H9 (cell line): Measurements from ENCODE around the gene TTC27. TPM values are rescaled to one million over a fixed set of nuclear protein-coding genes. Genes with fewer than 3 reads are reported as not detected.

Experiments
- DNase-seq: peaks from one replicate; pipeline ENCODE4 v3.0.0-alpha.2; 2017
- H2AFZ ChIP-seq: one replicate; pipeline ENCODE4 v1.6.1; 2013; ENCODE audit warnings: mild to moderate bottlenecking, low read length, control low read depth, moderate library complexity
- H2AK5ac ChIP-seq: 2 replicates; pipeline ENCODE4 v1.6.1; 2013; ENCODE audit warnings: low read length, control low read depth, mixed read lengths; ENCODE audit not compliant: insufficient read length
- H2BK120ac ChIP-seq: one replicate; pipeline ENCODE4 v1.6.1; 2013; ENCODE audit warnings: low read depth, mild to moderate bottlenecking, low read length, control low read depth, inconsistent platforms; ENCODE audit not compliant: poor library complexity, severe bottlenecking
- H2BK12ac ChIP-seq: 2 replicates; pipeline ENCODE4 v1.6.1; 2013; ENCODE audit warnings: low read length, control low read depth, mixed read lengths, low read depth; ENCODE audit not compliant: insufficient read length
- H2BK15ac ChIP-seq: 2 replicates; pipeline ENCODE4 v1.6.1; 2013; ENCODE audit warnings: low read depth, low read length, control low read depth
- H2BK20ac ChIP-seq: one replicate; pipeline ENCODE4 v1.6.1; 2013; ENCODE audit warnings: low read depth, mild to moderate bottlenecking, low read length, control low read depth, inconsistent platforms; ENCODE audit not compliant: poor library complexity, severe bottlenecking
- H2BK5ac ChIP-seq: 2 replicates; pipeline ENCODE4 v1.6.1; 2013; ENCODE audit warnings: low read length, control low read depth, mixed read lengths; ENCODE audit not compliant: insufficient read length
- H3K14ac ChIP-seq: 2 replicates; pipeline ENCODE4 v1.6.1; 2013; ENCODE audit warnings: low read length, control low read depth; ENCODE audit not compliant: insufficient read depth
- H3K18ac ChIP-seq: 2 replicates; pipeline ENCODE4 v1.6.1; 2013; ENCODE audit warnings: low read depth, mild to moderate bottlenecking, mixed read lengths, low read length, control low read depth; ENCODE audit not compliant: insufficient read length
- H3K23ac ChIP-seq: 2 replicates; pipeline ENCODE4 v1.6.1; 2013; ENCODE audit warnings: low read length, control low read depth, mixed read lengths, low read depth; ENCODE audit not compliant: insufficient read length
- H3K23me2 ChIP-seq: 2 replicates; pipeline ENCODE4 v1.6.1; 2013; ENCODE audit warnings: low read depth, mild to moderate bottlenecking, mixed read lengths, low read length, control low read depth; ENCODE audit not compliant: insufficient read length, poor library complexity, severe bottlenecking
- H3K27ac ChIP-seq: 2 replicates; pipeline ENCODE4 v1.5.1; 2013; ENCODE audit warnings: low read length, control low read depth, mixed read lengths, low read depth; ENCODE audit not compliant: insufficient read length
- H3K27me3 ChIP-seq: 2 replicates; pipeline ENCODE4 v1.6.1; 2013; ENCODE audit warnings: low read length, control low read depth, inconsistent platforms; ENCODE audit not compliant: insufficient read depth
- H3K4ac ChIP-seq: 2 replicates; pipeline ENCODE4 v1.6.1; 2013; ENCODE audit warnings: low read depth, mild to moderate bottlenecking, control low read depth, inconsistent platforms, low read length, moderate library complexity
- H3K4me1 ChIP-seq: 2 replicates; pipeline ENCODE4 v1.6.1; 2013; ENCODE audit warnings: low read length, control low read depth, inconsistent platforms; ENCODE audit not compliant: insufficient read depth
- H3K4me2 ChIP-seq: 2 replicates; pipeline ENCODE4 v1.6.1; 2013; ENCODE audit warnings: low read length, control low read depth, mixed read lengths; ENCODE audit not compliant: insufficient read length, insufficient read depth
- H3K56ac ChIP-seq: 2 replicates; pipeline ENCODE4 v1.6.1; 2013; ENCODE audit warnings: low read depth, mild to moderate bottlenecking, mixed read lengths, low read length, control low read depth; ENCODE audit not compliant: insufficient read length
- H3K79me1 ChIP-seq: 2 replicates; pipeline ENCODE4 v1.6.1; 2013; ENCODE audit warnings: low read depth, mild to moderate bottlenecking, moderate library complexity, low read length, control low read depth, inconsistent platforms; ENCODE audit not compliant: insufficient read depth, poor library complexity, severe bottlenecking
- H3K79me2 ChIP-seq: 2 replicates; pipeline ENCODE4 v1.6.1; 2013; ENCODE audit warnings: low read length, control low read depth, inconsistent platforms; ENCODE audit not compliant: insufficient read depth
- H3K9ac ChIP-seq: 2 replicates; pipeline ENCODE4 v1.6.1; 2013; ENCODE audit warnings: low read length, control low read depth, mixed read lengths; ENCODE audit not compliant: insufficient read length; ENCODE audit errors: extremely low read depth
- H3K9me3 ChIP-seq: one replicate; pipeline ENCODE4 v1.6.1; 2013; ENCODE audit warnings: low read depth, low read length, inconsistent platforms; ENCODE audit not compliant: control insufficient read depth
- H3T11ph ChIP-seq: one replicate; pipeline ENCODE4 v1.6.1; 2013; ENCODE audit warnings: mild to moderate bottlenecking, low read length, control low read depth, inconsistent platforms
- H4K20me1 ChIP-seq: one replicate; pipeline ENCODE4 v1.6.1; 2013; ENCODE audit not compliant: control insufficient read depth, insufficient read length, insufficient read depth
- H4K5ac ChIP-seq: 2 replicates; pipeline ENCODE4 v1.6.1; 2013; ENCODE audit warnings: low read depth, mild to moderate bottlenecking, mixed read lengths, low read length, control low read depth; ENCODE audit not compliant: insufficient read length
- H4K8ac ChIP-seq: replicated peaks from 2 replicates; pipeline ENCODE4 v1.6.1; 2013; ENCODE audit warnings: low read length, control low read depth, mixed read lengths, low read depth; ENCODE audit not compliant: insufficient read length
- H4K91ac ChIP-seq: 2 replicates; pipeline ENCODE4 v1.6.1; 2013; ENCODE audit warnings: low read depth, mild to moderate bottlenecking, moderate library complexity, mixed read lengths, low read length, control low read depth; ENCODE audit not compliant: insufficient read length
- H3K27ac Mint-ChIP-seq, 3 experiments: 2 replicates in 2 of 3; 3 replicates in 1 of 3; pipeline ENCODE4 v1.8.0; 2020 to 2021; ENCODE audit warnings: mixed read lengths in 3 of 3, mild to moderate bottlenecking in 1 of 3, moderate library complexity in 1 of 3
- H3K27me3 Mint-ChIP-seq: 2 replicates; pipeline ENCODE4 v1.8.0; 2021; ENCODE audit warnings: low read depth, mild to moderate bottlenecking, moderate library complexity, mixed read lengths
- H3K36me3 Mint-ChIP-seq, 3 experiments: 2 replicates in 2 of 3; 3 replicates in 1 of 3; pipeline ENCODE4 v1.8.0; 2020 to 2021; ENCODE audit warnings: low read depth in 3 of 3, mixed read lengths in 3 of 3; ENCODE audit not compliant: insufficient read depth in 1 of 3
- H3K4me1 Mint-ChIP-seq, 2 experiments: 2 replicates each; pipeline ENCODE4 v1.8.0; 2020; ENCODE audit warnings: mixed read lengths in 2 of 2
- H3K4me3 Mint-ChIP-seq, 2 experiments: 2 replicates in 1 of 2; 3 replicates in 1 of 2; pipeline ENCODE4 v1.8.0; 2020 to 2021; ENCODE audit warnings: mild to moderate bottlenecking in 2 of 2, mixed read lengths in 2 of 2, moderate library complexity in 1 of 2
- H3K9me3 Mint-ChIP-seq, 2 experiments: 2 replicates in 1 of 2; 3 replicates in 1 of 2; pipeline ENCODE4 v1.8.0; 2020; ENCODE audit warnings: mild to moderate bottlenecking in 2 of 2, mixed read lengths in 2 of 2, moderate library complexity in 1 of 2
- WGBS: extraction: QIAGEN DNeasy Blood & Tissue Kit; methylation state at CpG from one replicate; pipeline ENCODE4 v1.1.7; 2013; ENCODE audit warnings: missing lambda C conversion rate, low lambda C conversion rate, mixed read lengths; ENCODE audit not compliant: insufficient read length; ENCODE audit errors: extremely low coverage; 5-methylcytosine and 5-hydroxymethylcytosine counted together
- total RNA-seq: library from RNA; stranded (reverse); gene quantifications from 2 replicates; pipeline ENCODE4 v1.2.1, GENCODE V29; 2021
- TF ChIP-seq, protein P1 (sequence below): fragments of 200-600 bp; sonication (generic); conservative IDR thresholded peaks from 3 replicates; pipeline ENCODE4 v1.8.0; 2021; ENCODE audit warnings: antibody characterized with exemption, mild to moderate bottlenecking

Gene TTC27
- total RNA-seq, 1 experiment from 2014 or later, result 26.0 TPM

DNA sequence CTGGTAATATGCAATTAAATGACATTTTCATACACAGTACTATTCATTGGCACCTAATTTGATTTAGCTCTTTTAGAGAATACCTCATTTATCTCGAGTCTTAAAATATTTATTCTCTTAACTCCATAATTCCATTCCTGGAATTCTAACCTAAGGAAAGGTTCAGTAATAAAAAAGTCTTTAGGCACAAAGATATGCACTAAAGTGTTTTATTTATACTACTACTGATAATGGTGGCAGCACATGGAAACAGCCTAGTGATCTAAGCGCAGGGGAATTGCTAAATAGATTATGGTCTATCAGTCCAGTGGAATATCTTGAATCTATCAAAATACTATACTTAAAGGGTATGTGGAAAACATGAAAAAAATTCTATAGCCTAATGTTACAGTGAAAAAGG lies 176.4 kb downstream of the TTC27 start:
- no peak overlapping the region for H2AK5ac ChIP-seq
- no peaks in the 10 kb centered on the region; the same call in 1 of the 2 replicates for H3K4me1 ChIP-seq
- H3K79me2 ChIP-seq, result no peaks in the 10 kb centered on the region
- no peaks in the 10 kb centered on the region for H3K79me1 ChIP-seq
- Mint-ChIP-seq H3K27me3 (no peaks in the 10 kb centered on the region), H3K9me3 (no peaks in the 10 kb centered on the region), H3K4me3 (no peak overlapping the region), H3K27ac (no peak overlapping the region), H3K4me1 (no peaks in the 10 kb centered on the region), H3K36me3 (no peaks in the 10 kb centered on the region)
- no peak overlapping the region for H3K23ac ChIP-seq
- H3T11ph ChIP-seq, result no peak overlapping the region
- H3K9me3 ChIP-seq, result no peaks in the 10 kb centered on the region
- no peak overlapping the region for H3K18ac ChIP-seq
- no peaks in the 10 kb centered on the region for H4K20me1 ChIP-seq
- no CpG with 5 or more reads among the region's 2 CpGs for WGBS
- H4K8ac ChIP-seq, result no peak overlapping the region
- no peaks in the 10 kb centered on the region for H3K23me2 ChIP-seq
- TF ChIP-seq, protein P1, sequence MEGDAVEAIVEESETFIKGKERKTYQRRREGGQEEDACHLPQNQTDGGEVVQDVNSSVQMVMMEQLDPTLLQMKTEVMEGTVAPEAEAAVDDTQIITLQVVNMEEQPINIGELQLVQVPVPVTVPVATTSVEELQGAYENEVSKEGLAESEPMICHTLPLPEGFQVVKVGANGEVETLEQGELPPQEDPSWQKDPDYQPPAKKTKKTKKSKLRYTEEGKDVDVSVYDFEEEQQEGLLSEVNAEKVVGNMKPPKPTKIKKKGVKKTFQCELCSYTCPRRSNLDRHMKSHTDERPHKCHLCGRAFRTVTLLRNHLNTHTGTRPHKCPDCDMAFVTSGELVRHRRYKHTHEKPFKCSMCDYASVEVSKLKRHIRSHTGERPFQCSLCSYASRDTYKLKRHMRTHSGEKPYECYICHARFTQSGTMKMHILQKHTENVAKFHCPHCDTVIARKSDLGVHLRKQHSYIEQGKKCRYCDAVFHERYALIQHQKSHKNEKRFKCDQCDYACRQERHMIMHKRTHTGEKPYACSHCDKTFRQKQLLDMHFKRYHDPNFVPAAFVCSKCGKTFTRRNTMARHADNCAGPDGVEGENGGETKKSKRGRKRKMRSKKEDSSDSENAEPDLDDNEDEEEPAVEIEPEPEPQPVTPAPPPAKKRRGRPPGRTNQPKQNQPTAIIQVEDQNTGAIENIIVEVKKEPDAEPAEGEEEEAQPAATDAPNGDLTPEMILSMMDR, result no peak
- H3K27me3 ChIP-seq, result no peaks in the 10 kb centered on the region
- no peak overlapping the region for H4K5ac ChIP-seq
- H3K56ac ChIP-seq, result no peak overlapping the region
- no peak for DNase-seq
- no peak overlapping the region for H2BK120ac ChIP-seq
- H3K9ac ChIP-seq, result no peak overlapping the region
- H3K27ac ChIP-seq, result no peak overlapping the region
- H2BK12ac ChIP-seq, result no peak overlapping the region
- no peak overlapping the region for H2BK20ac ChIP-seq
- no peak overlapping the region for H3K4ac ChIP-seq
- H2BK5ac ChIP-seq, result no peak overlapping the region
- no peak overlapping the region for H3K4me2 ChIP-seq
- H4K91ac ChIP-seq, result no peak overlapping the region
- H2BK15ac ChIP-seq, result no peak overlapping the region
- H2AFZ ChIP-seq, result no peak overlapping the region
- no peak overlapping the region for H3K14ac ChIP-seq
